Islet of Langerhans (tissue), 1 donor: ENCODE data around the gene CD207.
"Not testable (repeated sequence)": the region's sequence is repeated elsewhere in the genome, so short reads cannot be mapped to it uniquely, and the experiment has no call there.

Experiments used
- FAIRE-seq: peaks from one replicate; lab custom pipeline; 2011; peaks lifted over from hg19 to GRCh38; lab: Jason Lieb, UNC

Gene CD207

GRCh38 chr2:70828914-70829824 is 6.4 kb downstream of the CD207 start:
- FAIRE-seq: no peak

- no peak for FAIRE-seq
Measured at GRCh38 chr2:70828115-70828514, 7.5 kb downstream of the CD207 start.

GRCh38 chr2:70827388-70827787 is 8.2 kb downstream of the CD207 start:
- FAIRE-seq: no peak

GRCh38 chr2:70826696-70827350 is 8.8 kb downstream of the CD207 start:
- FAIRE-seq: no peak

DNA sequence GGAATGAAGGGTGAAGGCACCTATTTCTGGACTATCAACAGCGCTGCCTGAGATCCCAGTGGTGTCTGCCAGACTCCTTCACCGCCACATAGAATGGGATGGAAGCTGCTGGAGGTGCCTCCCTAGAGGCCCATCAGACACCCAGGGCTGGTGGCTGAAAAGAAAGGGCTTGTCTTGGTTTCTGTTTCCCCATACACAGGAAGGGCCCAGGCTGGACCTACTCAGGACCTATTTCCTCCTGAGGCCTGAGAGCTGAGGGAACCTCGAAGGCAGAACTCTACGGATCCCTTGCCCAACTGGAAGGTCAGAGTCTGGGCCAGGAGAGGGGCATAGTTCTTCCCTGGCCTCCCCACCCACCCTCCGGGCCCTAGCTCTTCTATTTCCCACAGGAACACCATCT is 12.4 kb downstream of the CD207 start:
- no peak for FAIRE-seq

DNA sequence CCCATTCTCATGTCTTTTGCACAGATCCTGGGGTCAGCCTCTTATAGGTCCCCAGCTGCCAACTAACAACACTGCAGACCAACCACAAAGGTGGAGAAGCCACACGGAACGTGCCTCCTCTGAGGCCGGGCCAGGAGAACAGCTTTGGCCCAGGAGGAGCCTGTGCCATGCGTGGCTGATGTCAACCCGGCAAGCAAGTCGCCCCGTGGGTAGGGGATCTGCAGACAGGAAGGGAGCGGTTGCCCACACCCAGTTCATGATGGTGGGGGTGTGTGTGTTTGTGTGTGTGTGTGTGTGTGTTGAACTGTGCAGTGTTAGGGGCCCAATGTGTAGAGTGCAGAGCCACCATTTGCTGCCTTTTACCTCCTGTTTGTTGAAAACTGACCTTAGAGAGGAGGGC is 12.8 kb downstream of the CD207 start:
- no peak for FAIRE-seq

DNA sequence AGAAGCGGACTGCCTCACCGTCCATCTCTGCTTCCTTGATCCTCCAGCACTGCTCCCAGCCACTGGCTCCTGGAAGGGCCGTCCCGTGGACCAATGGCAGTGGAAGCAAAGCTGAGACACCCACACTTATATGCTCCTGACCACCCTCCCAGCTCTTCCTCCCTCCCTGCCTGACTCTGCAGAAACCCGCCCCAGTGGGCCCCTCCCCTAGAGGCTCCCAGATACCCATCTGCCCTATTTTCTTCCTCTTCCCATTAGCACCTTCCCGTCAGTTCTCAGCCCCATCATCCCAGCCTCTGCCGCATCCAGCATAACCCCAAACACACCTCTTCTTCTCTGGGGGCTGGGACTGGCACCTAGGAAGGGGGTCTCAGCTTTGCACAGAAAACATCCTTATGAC is 15.1 kb downstream of the CD207 start, which contains the start of gene CLEC4F:
Gene CLEC4F (minus strand): TSS at position 101 of the 400 bp plus-strand sequence. CDS start 76 bp downstream, at position 25.
- FAIRE-seq: no peak

DNA sequence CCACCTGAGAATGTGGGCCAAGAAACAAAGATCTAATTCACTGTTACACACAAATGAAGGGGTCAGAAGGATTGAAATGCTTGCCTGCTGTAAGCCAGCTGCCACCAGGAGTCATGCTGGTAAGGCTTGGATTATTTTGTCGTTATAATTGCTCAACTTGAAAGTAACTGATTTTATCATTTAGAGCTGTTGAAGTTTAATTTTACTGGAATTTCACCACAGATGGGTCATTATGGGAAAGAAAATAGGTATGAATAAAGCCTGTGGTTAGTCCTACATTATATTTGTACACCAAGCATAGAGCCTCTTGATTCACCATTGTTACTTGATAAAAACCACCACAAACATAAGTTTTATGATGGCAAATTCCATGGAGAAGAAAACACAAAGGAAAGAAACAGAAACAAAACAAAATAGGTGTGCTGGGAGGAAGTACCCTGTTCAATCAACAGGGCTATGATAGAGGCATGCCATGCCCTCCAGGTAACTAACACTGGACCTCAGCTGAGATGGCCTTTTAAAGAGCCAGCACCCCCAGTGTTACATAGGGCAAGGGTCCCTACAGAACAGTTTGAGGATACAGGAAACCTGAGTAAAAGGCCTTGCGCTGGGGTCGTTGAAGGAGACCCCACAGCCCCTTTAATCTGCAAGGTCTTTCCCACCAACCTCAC is 18.2 kb downstream of the CD207 start:
- no peak for FAIRE-seq

- FAIRE-seq: no peak
Measured at GRCh38 chr2:70816726-70817125, 18.9 kb downstream of the CD207 start.

DNA sequence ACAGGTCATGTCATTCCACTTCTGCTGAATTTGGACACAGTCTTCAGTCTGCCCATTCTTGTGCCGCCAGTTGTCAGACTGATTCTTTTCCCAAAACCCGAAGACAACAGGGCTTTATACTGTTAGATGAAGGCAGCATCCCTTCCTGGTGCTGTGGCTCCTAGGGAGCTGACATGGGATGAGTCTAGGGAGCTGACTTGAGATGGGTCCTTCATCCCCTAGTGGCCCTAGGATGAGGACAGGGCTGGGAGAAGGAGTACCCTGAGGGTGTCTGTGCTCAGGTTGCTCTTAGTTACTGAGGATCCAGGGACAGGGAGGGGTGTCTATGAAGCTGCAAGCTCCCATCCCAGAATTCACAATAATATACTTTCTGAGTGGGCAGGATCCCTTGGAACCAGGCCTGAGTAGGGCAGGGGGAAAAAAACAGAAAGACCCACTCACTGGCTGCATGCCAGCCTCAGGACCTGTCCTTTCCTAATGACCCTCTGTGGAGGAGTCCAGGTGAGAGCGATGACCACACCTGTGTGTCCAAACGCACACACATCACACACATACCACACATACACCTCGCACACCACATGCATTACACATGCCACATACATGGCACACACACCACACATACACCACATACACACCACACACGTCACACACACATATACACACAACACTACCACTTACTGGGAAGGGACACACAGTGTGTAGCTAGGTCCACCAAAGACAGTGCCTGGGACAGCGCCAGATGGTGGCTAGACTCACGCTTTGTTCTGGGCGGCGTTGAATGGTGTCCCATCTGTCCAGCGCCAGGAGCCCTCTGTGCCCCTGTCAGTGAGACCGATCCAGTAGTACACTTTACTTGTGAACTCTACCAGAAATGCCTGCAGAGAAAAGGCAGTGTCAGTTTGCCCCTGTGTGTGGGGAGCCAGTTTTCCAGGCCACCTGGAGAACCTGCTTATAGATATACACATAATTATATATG is 26.3 kb downstream of the CD207 start:
- FAIRE-seq: no peak

- FAIRE-seq: no peak
Measured at GRCh38 chr2:70807828-70808118, 27.8 kb downstream of the CD207 start.

DNA sequence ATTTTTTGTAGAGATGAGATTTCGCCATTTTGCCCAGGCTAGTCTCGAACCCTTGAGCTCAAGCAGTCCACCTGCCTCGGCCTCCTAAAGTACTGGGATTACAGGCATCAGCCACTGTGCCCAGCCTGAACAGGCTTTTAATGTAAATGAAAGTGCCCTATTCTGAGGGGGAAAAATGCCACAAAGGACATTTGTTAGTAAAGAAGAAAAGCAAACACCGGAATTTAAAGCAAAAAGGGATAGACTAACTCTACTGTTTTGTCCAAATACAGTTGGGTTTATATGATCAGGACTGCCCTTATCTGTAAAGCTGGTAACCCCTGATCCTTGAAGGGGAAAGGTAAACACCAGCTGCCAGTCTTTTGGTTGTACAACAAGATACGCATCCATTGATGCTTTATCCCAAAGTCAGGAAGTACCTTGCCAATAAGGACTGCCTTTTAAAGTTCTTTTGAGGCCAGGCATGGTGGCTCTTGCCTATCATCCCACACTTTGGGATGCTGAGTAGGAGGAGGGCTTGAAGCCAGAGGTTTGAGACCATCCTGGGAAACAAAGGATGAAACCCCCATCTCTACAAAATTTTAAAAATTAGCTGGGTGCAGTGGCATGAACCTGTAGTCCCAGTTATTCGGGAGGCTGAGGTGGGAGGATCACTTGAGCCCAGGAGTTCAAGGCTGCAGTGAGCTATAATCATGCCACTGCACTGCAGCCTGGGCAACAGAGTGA is 28.4 kb downstream of the CD207 start:
- no peak for FAIRE-seq

DNA sequence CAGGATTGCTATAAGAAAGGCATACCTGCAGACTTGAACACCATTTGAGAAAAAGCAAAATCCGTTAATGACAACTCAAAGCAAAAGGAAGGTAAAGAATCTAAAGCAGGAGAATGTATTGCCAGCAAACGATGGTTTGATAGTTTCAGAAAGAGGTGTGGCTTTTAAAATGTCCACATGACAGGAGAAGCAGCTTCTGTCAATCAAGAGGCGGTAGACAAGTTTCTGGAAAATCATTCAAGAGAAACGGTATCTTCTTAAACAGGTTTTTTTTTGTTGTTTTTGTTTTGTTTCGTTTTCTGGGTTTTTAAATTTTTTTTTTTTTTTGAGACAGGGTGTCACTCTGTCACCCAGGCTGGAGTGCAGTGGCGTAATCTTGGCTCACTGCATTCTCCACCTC is 29.0 kb downstream of the CD207 start:
- FAIRE-seq: no peak

GRCh38 chr2:70806013-70806412 is 29.6 kb downstream of the CD207 start:
- FAIRE-seq: no peak

DNA sequence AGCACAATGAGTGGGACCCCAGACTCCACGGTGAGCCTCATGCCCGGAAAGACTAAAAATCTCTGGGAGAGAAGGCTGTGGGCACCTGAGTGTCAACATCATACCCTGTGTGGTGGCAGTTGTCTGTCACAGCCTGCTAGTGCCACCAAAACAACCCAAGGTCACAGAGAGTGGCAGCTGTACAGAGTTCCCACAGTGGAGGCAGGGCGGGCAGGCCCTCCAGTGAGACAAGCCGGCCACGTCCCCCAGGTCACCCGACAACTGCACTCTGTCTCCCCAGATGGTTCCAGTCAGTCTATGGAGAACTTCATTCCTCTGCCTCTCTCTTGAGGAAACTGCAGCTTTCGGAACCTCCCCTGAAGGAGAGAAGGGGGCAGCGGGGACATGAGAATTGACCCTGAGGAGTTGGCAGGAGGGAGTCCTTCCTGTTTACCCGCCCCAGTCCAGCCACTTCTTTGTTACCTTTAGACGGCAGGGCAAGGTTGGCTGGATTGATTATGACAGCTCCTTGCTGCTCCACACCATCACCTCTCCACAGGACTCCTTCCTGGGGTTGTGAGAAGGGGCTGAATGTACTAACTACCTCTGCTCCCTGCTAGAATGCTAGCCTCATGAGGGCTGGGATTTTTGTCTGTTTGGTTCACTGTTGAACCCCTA is 33.9 kb downstream of the CD207 start:
- FAIRE-seq: no peak

- FAIRE-seq: no peak
Measured at GRCh38 chr2:70799706-70800105, 35.9 kb downstream of the CD207 start.

- not testable (repeated sequence) for FAIRE-seq
Measured at GRCh38 chr2:70797996-70798395, 37.6 kb downstream of the CD207 start.

DNA sequence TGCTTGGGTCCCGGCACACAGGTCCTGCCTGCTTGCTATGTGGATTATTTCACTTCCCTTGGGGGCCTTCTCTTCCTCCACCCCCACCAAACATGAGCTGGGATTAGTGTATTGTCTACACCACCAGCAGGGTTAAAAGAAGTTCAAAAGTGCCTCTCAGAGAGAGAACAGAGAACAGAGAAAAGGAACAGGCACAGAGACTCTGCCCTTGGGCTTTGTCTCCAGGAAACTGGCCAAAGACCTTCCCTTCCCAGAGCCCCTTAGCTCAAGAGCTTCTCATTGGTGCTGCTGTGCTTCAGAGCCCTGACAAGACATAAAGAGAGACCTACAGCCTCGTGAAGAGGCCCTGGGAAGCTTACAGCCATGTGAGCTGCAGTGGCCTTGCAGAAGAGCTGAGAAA is 38.1 kb downstream of the CD207 start:
- FAIRE-seq: no peak

GRCh38 chr2:70796262-70796661 is 39.4 kb downstream of the CD207 start:
- FAIRE-seq: no peak

- FAIRE-seq: no peak
Measured at GRCh38 chr2:70795164-70795995, 40.2 kb downstream of the CD207 start.
